ENCODE data around the gene GPX5. TPM values are rescaled to one million over a fixed set of nuclear protein-coding genes. Genes with fewer than 3 reads are reported as not detected.

Gene GPX5
- polyA plus RNA-seq, 1 donor = not detected

GRCh38 chr6:28555136-28555535, 29.5 kb downstream of the GPX5 start:
- Histone ChIP-seq H3K9me3 (ENCODE audit: control insufficient read depth, low read depth, low read length) (no peaks in the 10 kb centered on the region), H3K4me3 (ENCODE audit: low read length) (no peak overlapping the region), H3K36me3 (ENCODE audit: control insufficient read depth, insufficient read depth, low read length) (no peaks in the 10 kb centered on the region), H3K27me3 (ENCODE audit: control insufficient read depth, insufficient read depth, low read length) (peaks cover 16% of the 10 kb centered on the region), H3K27ac (ENCODE audit: low read length) (no peak overlapping the region), H3K4me1 (ENCODE audit: control insufficient read depth, insufficient read depth, low read length) (peaks cover 8% of the 10 kb centered on the region)
- no peak for DNase-seq
- WGBS (ENCODE audit: insufficient coverage, low lambda C conversion rate) = no CpG with 5 or more reads among the region's 2 CpGs

GRCh38 chr6:28558629-28559028, 32.9 kb downstream of the GPX5 start:
- DNase-seq = no peak
- H3K4me3 ChIP-seq (ENCODE audit: low read length) = no peak overlapping the region
- whole genome bisulfite sequencing (ENCODE audit: insufficient coverage, low lambda C conversion rate) = no CpG with 5 or more reads among the region's 3 CpGs
- H3K9me3 ChIP-seq (ENCODE audit: control insufficient read depth, low read depth, low read length) = no peaks in the 10 kb centered on the region
- peaks cover 14% of the 10 kb centered on the region for H3K27me3 ChIP-seq (ENCODE audit: control insufficient read depth, insufficient read depth, low read length)
- no peaks in the 10 kb centered on the region for H3K36me3 ChIP-seq (ENCODE audit: control insufficient read depth, insufficient read depth, low read length)
- no peak overlapping the region for H3K27ac ChIP-seq (ENCODE audit: low read length)
- peaks cover 5% of the 10 kb centered on the region for H3K4me1 ChIP-seq (ENCODE audit: control insufficient read depth, insufficient read depth, low read length)

DNA sequence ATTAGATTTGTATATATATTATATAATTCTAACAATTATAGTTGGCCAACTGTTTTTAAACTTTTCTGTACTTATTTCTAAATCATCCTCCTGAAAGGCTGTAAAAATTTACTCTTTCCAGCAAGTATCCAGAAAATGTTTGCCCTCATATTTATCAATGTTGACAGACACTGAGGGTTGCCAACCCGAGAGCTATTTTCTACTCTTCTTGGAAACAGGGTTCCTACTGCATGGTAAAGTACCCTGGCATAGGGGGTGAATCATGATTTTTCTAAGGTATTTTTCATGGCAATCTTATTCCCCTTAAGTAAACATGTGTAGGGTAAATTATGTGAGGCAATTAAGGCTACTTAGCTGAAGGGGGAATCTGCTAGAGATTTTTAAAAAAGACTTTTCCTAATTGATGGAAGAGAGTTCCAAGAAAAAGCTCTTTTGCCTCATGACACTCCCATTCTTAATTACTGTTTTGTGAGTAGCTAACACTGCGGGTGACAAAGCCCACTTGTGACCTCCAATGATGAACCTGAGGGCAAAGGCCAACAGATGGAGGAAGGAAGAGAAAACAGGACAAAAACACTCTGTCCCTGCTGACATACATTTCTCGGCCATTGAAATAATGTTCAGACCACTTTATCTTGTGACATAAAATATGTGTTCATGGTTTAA, 37.9 kb downstream of the GPX5 start:
- H3K27ac ChIP-seq (ENCODE audit: low read length) = no peak overlapping the region
- 100% methylated on average over 1 of the region's 3 CpGs for WGBS (ENCODE audit: insufficient coverage, low lambda C conversion rate)
- no peak overlapping the region for H3K4me3 ChIP-seq (ENCODE audit: low read length)
- H3K36me3 ChIP-seq (ENCODE audit: control insufficient read depth, insufficient read depth, low read length) = no peaks in the 10 kb centered on the region
- H3K27me3 ChIP-seq (ENCODE audit: control insufficient read depth, insufficient read depth, low read length) = peaks cover 15% of the 10 kb centered on the region
- no peak for DNase-seq
- no peaks in the 10 kb centered on the region for H3K9me3 ChIP-seq (ENCODE audit: control insufficient read depth, low read depth, low read length)
- no peaks in the 10 kb centered on the region for H3K4me1 ChIP-seq (ENCODE audit: control insufficient read depth, insufficient read depth, low read length)

DNA sequence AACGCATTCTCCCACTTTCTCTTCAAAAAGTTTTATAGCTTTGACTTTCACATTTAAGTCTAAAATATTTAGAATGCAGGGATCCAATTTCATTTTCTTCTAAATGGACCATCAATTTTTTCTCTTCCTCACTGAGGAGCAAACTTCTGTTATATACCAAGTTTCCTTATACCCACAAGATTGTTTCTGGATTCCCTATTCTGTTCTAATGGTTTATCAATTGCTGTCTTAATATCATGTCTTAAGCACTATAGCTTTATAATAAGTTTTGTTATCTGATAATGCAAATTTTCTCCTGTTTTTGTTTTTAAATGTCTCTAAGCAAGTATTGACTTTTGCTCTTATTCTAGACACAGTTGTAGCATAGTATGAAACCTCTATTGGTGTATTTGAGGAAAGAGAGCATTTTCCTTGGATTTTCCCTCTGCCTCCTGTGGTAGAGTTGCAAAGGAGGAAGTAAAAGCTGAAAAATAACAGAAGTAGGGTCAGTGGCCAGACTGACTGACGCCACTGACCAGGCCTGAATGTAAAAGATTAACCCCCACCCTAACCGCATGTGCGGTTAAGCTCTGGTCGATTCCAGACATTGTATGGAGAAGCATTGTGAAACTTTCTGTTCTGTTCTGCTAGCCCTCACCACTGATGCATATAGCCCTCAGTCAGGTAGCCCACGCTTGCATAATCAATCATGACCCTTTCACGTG, 40.3 kb downstream of the GPX5 start:
- Histone ChIP-seq H3K9me3 (ENCODE audit: control insufficient read depth, low read depth, low read length) (no peaks in the 10 kb centered on the region), H3K27ac (ENCODE audit: low read length) (no peak overlapping the region), H3K4me1 (ENCODE audit: control insufficient read depth, insufficient read depth, low read length) (no peaks in the 10 kb centered on the region), H3K36me3 (ENCODE audit: control insufficient read depth, insufficient read depth, low read length) (no peaks in the 10 kb centered on the region), H3K27me3 (ENCODE audit: control insufficient read depth, insufficient read depth, low read length) (peaks cover 5% of the 10 kb centered on the region), H3K4me3 (ENCODE audit: low read length) (no peak overlapping the region)
- no peak for DNase-seq
- 83% methylated on average over 1 of the region's 7 CpGs for WGBS (ENCODE audit: insufficient coverage, low lambda C conversion rate)

DNA sequence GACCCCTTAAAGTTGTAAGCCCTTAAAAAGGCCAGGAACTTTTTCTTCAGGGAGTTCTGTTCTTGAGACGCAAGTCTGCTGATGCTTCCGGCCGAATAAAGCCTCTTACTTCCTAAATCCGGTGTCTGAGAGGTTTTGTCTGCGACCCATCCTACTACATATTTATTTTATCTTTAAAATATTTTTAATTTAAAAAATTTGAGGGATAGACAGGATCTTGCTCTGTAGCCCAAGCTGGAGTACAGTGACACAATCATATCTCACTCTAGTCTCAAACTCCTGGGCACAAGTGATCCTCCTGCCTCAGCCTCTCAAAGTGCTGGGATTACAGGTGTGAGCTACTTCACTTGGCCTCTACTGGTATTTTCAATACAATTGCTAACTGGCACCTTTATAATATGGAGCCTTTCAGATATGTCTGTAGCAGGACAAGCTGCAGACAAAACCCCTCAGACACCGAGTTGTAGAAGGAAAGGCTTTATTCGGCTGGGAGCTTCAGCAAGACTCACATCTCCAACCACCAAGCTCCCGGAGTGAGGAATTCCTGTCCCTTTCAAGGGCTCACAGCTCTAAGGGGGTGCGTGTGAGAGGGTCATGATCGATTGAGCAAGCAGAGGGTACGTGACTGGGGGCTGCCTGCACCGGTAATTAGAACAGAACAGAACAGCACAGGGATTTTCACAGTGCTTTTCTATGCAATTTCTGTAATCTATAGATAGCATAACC, 41.0 kb downstream of the GPX5 start:
- H3K27me3 ChIP-seq (ENCODE audit: control insufficient read depth, insufficient read depth, low read length) = peaks cover 5% of the 10 kb centered on the region
- H3K9me3 ChIP-seq (ENCODE audit: control insufficient read depth, low read depth, low read length) = no peaks in the 10 kb centered on the region
- WGBS (ENCODE audit: insufficient coverage, low lambda C conversion rate) = 100% methylated on average over 3 of the region's 12 CpGs
- no peak overlapping the region for H3K27ac ChIP-seq (ENCODE audit: low read length)
- H3K4me3 ChIP-seq (ENCODE audit: low read length) = no peak overlapping the region
- H3K4me1 ChIP-seq (ENCODE audit: control insufficient read depth, insufficient read depth, low read length) = no peaks in the 10 kb centered on the region
- H3K36me3 ChIP-seq (ENCODE audit: control insufficient read depth, insufficient read depth, low read length) = no peaks in the 10 kb centered on the region
- no peak for DNase-seq

DNA sequence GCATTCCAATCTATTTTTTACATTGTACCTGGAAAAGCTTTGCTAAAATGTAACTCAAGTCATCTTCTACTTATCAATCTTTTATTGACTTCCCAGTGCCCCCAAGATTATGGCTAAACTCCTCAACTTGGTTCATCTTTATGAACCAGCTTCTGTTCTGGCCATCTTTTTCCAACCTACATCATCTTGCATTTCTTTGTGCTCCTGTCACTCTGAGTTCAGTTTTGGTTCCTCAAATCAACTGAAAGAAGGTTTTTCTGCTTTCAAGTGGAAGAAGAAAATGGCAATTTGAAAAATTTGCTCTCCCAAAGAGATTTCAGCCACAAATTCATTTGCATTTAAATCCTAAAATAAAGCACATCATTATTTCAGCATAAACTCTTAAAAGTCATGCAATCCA, 41.8 kb downstream of the GPX5 start:
- no peak for DNase-seq
- Histone ChIP-seq H3K9me3 (ENCODE audit: control insufficient read depth, low read depth, low read length) (no peaks in the 10 kb centered on the region), H3K27ac (ENCODE audit: low read length) (no peak overlapping the region), H3K36me3 (ENCODE audit: control insufficient read depth, insufficient read depth, low read length) (no peaks in the 10 kb centered on the region), H3K4me1 (ENCODE audit: control insufficient read depth, insufficient read depth, low read length) (no peaks in the 10 kb centered on the region), H3K27me3 (ENCODE audit: control insufficient read depth, insufficient read depth, low read length) (peaks cover 5% of the 10 kb centered on the region), H3K4me3 (ENCODE audit: low read length) (no peak overlapping the region)

DNA sequence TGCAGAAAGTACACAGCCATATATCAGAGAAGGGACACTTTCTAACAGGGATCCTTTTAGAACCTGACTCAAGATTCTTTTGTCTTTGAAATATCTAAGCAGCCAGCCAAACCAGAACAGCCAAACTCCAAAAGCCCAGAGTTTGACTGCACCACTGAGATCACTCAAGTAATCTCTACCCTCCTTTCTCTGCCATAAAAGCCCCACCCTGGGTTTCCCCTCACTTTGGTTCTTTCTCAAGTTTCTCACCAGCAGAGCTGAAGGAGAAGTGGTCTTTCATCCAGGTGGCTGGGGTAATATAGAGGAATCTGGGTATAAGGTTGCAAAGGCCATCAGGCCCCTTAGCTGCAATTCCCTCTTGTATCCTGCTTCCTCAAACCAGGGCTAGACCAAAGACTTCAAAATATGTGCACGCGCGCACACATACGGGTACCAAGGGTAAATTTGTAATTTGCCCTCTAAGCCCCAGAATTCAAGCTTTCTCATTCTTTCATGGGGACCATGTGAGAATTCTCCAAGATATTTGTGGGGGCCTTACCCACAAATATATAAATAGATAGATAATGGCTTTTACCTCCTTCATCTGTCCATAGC, 42.9 kb downstream of the GPX5 start:
- WGBS (ENCODE audit: insufficient coverage, low lambda C conversion rate) = no CpG with 5 or more reads among the region's 4 CpGs
- Histone ChIP-seq H3K4me3 (ENCODE audit: low read length) (no peak overlapping the region), H3K27me3 (ENCODE audit: control insufficient read depth, insufficient read depth, low read length) (peaks cover 5% of the 10 kb centered on the region), H3K27ac (ENCODE audit: low read length) (no peak overlapping the region), H3K4me1 (ENCODE audit: control insufficient read depth, insufficient read depth, low read length) (no peaks in the 10 kb centered on the region), H3K36me3 (ENCODE audit: control insufficient read depth, insufficient read depth, low read length) (no peaks in the 10 kb centered on the region), H3K9me3 (ENCODE audit: control insufficient read depth, low read depth, low read length) (no peaks in the 10 kb centered on the region)
- DNase-seq = no peak

DNA sequence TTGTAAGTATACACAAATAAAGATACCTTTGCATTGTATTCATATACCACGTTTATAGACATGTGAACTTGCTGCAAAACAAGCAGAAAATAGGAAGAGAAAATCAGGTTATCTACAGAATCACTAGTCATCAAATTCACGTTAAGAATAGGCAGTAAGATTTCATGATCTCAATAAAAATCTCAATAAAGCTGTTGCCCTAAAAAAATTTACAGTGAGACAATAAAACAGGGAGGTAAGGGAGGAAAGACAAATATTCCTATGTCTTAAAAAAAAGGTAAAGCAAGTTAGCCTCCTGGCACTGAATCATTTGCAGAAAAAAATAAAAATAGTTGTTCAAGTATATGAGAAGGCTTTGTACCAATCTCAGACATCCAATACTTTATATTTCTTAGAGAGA, 44.1 kb downstream of the GPX5 start:
- Histone ChIP-seq H3K4me3 (ENCODE audit: low read length) (no peak overlapping the region), H3K9me3 (ENCODE audit: control insufficient read depth, low read depth, low read length) (no peaks in the 10 kb centered on the region), H3K27me3 (ENCODE audit: control insufficient read depth, insufficient read depth, low read length) (peaks cover 3% of the 10 kb centered on the region), H3K36me3 (ENCODE audit: control insufficient read depth, insufficient read depth, low read length) (no peaks in the 10 kb centered on the region), H3K27ac (ENCODE audit: low read length) (no peak overlapping the region), H3K4me1 (ENCODE audit: control insufficient read depth, insufficient read depth, low read length) (no peaks in the 10 kb centered on the region)
- WGBS (ENCODE audit: insufficient coverage, low lambda C conversion rate) = 80% methylated on average over 1 of the region's 2 CpGs
- no peak for DNase-seq

- DNase-seq = no peak
- no peak overlapping the region for H3K27ac ChIP-seq (ENCODE audit: low read length)
- no peak overlapping the region for H3K4me3 ChIP-seq (ENCODE audit: low read length)
- no peaks in the 10 kb centered on the region for H3K9me3 ChIP-seq (ENCODE audit: control insufficient read depth, low read depth, low read length)
- no peaks in the 10 kb centered on the region for H3K27me3 ChIP-seq (ENCODE audit: control insufficient read depth, insufficient read depth, low read length)
- H3K36me3 ChIP-seq (ENCODE audit: control insufficient read depth, insufficient read depth, low read length) = peaks cover 2% of the 10 kb centered on the region
- no peaks in the 10 kb centered on the region for H3K4me1 ChIP-seq (ENCODE audit: control insufficient read depth, insufficient read depth, low read length)
Measured at GRCh38 chr6:28580475-28580874, 54.8 kb downstream of the GPX5 start.

GRCh38 chr6:28583463-28583862, 57.8 kb downstream of the GPX5 start:
- H3K27me3 ChIP-seq (ENCODE audit: control insufficient read depth, insufficient read depth, low read length) = peaks cover 6% of the 10 kb centered on the region
- no peak overlapping the region for H3K27ac ChIP-seq (ENCODE audit: low read length)
- no peaks in the 10 kb centered on the region for H3K9me3 ChIP-seq (ENCODE audit: control insufficient read depth, low read depth, low read length)
- H3K4me1 ChIP-seq (ENCODE audit: control insufficient read depth, insufficient read depth, low read length) = peaks cover 3% of the 10 kb centered on the region
- no peak for DNase-seq
- H3K4me3 ChIP-seq (ENCODE audit: low read length) = no peak overlapping the region
- H3K36me3 ChIP-seq (ENCODE audit: control insufficient read depth, insufficient read depth, low read length) = peaks cover 2% of the 10 kb centered on the region
- WGBS (ENCODE audit: insufficient coverage, low lambda C conversion rate) = 100% methylated on average over 1 of the region's 2 CpGs
